Measurements from ENCODE around the gene TSPAN11.

The TSPAN11 gene

DNA sequence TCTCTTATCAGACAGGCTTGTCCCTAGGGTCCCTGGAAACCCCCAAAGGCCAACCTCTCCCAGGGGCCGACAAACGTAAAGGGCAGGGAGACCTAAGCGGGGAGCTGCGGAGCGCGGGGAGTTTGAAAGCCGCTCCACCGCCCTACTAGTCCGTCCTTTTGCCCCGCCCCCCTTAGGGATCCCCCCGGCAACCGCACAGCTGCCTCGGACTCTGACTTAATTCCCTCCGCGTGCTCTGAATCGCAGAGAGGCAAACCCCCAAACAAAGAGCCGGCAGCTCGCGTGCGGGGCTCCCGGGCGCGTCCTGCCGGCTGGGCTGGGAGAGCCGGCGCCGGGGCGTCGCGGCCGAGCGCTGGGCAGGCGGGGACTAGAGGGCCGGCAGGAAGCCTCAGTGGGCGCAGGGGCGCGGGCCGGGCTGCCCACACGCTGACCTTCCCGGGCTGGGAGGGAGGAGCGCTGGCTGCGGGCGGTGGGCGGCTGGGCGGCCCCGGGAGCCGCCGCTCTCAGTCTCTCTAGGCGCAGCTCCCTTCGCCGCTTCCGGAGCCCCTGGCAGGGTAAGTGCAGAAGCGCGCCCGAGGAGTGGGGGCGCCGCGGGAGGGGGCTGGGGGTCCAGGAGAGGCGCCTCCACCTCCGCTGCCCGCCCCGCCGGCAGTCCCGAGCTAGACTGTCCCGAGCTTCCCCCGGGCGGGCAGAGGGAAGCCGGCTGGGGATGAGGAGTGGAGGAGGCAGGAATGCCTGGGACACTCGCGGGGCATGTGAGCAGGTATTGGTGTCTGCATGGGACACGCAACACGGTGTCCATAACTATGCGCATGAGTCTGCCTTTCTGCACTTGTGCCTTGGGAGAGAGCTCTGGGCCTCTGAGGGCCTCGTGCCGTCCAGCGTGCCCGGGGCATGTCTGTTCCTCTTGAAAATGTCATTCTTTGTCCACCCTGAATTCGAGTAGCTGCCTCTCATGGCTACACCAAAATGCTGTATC, at the start of gene TSPAN11:
TSPAN11 (plus strand) TSS at position 506 of the 979 bp plus-strand sequence. CDS start 27,244 bp downstream, outside the sequence.
- no peak for TF ChIP-seq CTCF (IDR thresholded peaks at IDR 0.05; ENCODE audit: low read depth, low read length, missing control alignments)
- peak within 1 kb of the TSS; percentile 48 for H3K4me3 ChIP-seq (replicated peaks; ENCODE audit: low read depth, low read length)
- no peak for DNase-seq (ENCODE audit: extremely low read depth, low read depth)

DNA sequence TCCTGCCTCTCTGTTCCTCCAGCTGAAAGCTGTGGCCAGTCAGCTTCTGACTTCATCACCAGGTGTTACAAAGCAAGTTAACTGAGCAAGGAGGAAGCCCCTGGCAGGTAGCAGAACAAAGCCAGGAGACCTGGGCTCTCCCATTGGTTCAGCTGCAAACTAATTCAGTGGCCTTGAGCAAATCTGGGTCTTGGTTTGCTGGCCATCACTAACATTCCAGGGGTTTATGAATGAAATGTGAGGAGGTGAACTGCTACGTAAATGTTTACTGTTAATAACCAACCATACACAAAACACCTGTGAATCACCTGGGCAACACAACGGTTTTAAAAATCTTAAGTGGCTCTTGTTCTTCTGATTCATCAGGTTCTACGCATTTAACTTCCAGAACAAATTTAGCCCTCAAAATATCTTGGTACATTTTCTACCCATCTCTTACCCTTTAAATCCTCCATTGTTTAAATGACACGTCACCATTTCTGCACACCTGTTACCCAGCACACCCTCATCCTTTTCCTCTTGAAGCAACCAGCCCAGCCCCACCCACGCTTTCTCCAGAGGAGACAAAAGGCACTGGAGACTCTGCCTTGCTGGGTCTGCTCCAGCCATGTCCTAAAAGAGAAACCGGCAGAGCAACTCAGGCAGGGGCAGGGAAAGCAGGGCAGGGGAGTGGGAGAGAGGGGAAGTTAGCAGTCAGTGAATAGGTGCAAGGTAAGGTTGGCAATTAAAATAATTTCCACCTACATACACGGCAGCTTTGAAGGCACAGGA, 49.3 kb upstream of the TSPAN11 start:
- no peak for TF ChIP-seq CTCF (IDR thresholded peaks at IDR 0.05; ENCODE audit: low read depth, low read length, missing control alignments)
- no peak overlapping the region for H3K4me3 ChIP-seq (replicated peaks; ENCODE audit: low read depth, low read length)
- no peak for DNase-seq (ENCODE audit: extremely low read depth, low read depth)

DNA sequence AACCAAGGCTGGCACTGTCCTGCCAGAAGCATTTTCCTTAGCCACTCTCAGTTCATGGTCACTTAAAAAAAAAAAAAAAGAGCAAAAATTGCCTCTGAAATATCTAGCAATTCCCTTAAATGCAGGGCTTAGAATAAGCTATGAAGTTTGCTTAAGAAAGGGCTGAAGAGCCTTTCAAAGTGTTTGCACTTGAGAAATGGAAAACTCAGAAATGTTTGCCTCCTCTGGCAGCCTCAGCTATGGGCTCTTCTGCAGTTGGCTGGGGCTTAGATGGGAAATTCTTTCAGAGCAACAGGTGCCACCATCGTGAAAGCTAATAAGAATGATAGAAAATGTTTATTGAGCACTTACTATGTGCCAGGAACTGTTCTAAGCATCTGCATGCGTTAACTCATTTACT, 48.5 kb upstream of the TSPAN11 start:
- no peak for TF ChIP-seq CTCF (IDR thresholded peaks at IDR 0.05; ENCODE audit: low read depth, low read length, missing control alignments)
- no peak for DNase-seq (ENCODE audit: extremely low read depth, low read depth)
- H3K4me3 ChIP-seq (replicated peaks; ENCODE audit: low read depth, low read length): no peak overlapping the region

DNA sequence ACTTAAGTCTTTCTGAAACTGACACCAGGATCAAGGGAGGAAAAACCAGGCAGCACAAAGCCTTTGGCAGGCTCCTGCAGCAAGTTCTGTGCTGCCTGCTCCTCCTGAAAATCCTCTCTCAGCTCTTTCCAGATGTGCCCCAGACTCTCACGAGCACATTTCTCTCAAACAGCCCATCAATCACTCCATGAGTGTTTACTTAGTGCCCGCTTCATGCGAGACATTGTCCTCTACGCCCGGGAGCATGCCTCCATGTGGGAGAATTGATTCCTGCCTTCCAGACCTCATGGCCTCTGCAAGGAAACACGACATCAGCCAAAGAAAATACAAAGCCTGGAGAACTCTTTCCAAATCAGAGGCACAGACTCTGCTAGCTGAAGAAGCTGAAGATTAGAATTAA, 46.5 kb upstream of the TSPAN11 start:
- no peak for DNase-seq (ENCODE audit: extremely low read depth, low read depth)
- TF ChIP-seq CTCF (IDR thresholded peaks at IDR 0.05; ENCODE audit: low read depth, low read length, missing control alignments): no peak
- H3K4me3 ChIP-seq (replicated peaks; ENCODE audit: low read depth, low read length): no peak overlapping the region

DNA sequence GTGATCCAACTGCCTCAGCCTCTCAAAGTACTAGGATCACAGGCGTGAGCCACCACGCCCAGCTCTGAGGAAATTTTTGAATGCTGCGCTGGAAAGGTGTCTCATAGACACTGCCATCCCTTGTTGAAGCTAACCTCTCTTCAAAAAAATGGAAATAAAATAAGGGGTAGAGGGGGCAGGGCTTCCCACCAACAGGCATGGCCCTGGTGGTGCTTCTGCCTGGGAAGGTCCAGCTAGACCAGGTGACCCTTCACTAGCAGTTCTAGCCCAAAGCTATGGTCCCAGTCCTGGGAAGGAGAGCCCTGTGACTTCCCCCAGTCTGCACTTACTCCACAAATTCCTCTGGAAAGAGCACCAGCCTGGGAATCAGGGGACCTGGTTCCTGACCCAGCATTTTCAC, 45.7 kb upstream of the TSPAN11 start:
- H3K4me3 ChIP-seq (replicated peaks; ENCODE audit: low read depth, low read length): no peak overlapping the region
- no peak for TF ChIP-seq CTCF (IDR thresholded peaks at IDR 0.05; ENCODE audit: low read depth, low read length, missing control alignments)
- DNase-seq (ENCODE audit: extremely low read depth, low read depth): no peak

- H3K4me3 ChIP-seq (replicated peaks; ENCODE audit: low read depth, low read length): no peak overlapping the region
- DNase-seq (ENCODE audit: extremely low read depth, low read depth): peak; percentile 7
- peak; percentile 11 for TF ChIP-seq CTCF (IDR thresholded peaks at IDR 0.05; ENCODE audit: low read depth, low read length, missing control alignments)
Observed at GRCh38 chr12:30882706-30883105, 43.8 kb upstream of the TSPAN11 start.

Measured in HFF-Myc (cell line).